Measurements from ENCODE around the gene PHLDB2. TPM values are rescaled to one million over a fixed set of nuclear protein-coding genes. Genes with fewer than 3 reads are reported as not detected.
A peak's percentile ranks its signal among the peaks of the same experiment; 100 is the strongest.

The PHLDB2 gene
- total and polyA plus RNA-seq, 2 of the 4 experiments (the other 2 are of a cell fraction) = 10.6 to 28.7 TPM

DNA sequence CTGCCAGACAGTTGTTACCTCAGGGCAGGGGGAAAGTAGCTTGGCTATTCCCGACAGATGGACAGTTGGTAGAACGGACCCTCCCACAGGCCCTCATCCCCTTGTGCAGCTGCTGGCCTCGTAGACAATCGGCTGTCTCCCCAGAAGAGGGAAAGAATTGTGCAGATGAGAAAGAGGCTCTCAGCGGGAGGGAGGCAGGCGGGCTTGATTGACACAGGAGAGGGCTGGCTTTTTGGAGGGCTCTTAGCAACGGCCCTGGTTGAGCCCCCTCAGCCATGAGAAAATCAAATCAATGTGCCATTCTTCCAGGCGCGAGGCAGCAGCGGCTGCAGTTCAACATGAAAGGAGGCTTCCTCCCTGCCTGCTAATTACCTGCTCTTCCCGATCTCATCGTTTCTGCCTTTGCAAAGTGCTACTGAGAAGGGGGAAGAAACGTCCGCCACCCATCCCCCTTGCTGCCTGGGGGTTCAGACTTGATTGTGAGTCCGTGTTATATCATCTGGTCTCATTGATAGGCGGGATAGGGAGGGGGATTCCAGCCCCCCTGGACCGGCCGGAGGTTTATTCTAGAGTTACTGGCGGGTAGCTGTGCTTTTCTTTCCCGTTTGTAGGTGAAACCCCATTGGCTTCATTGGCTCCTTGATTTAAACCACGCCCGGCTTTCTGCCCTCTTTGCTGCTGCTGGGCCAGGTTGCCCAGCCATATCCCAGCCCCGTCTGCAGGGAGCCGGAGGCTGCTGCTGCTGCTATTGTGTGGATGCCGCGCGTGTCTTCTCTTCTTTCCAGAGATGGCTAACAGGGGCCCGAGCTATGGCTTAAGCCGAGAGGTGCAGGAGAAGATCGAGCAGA is 139.8 kb downstream of the PHLDB2 start, which contains the start of gene TAGLN3:
TSS of gene TAGLN3 (plus strand) at position 287 of the 848 bp plus-strand sequence. CDS start at position 788, 501 bp downstream.
- Histone ChIP-seq H3K4me3 (ENCODE audit: insufficient read depth, low read depth, low read length) (peak within 1 kb of the TSS; percentile 32), H2BK20ac (ENCODE audit: low read depth, low read length) (no peak within 1 kb of the TSS), H4K91ac (ENCODE audit: insufficient read depth, low read depth, low read length) (0 out of 2 replicates have a peak within 1 kb of the TSS, but pooled peaks have one; percentile 13), H2AK9ac (replicated peaks; ENCODE audit: low read depth, low read length, poor library complexity) (peak within 1 kb of the TSS; percentile 87), H4K8ac (ENCODE audit: low read depth in 2 of 2, low read length in 2 of 2) (peak within 1 kb of the TSS in 1 of 2 experiments; percentile 58; a peak in 1 of 4 replicates), H4K5ac (ENCODE audit: low read depth, low read length) (no peak within 1 kb of the TSS), H4K20me1 (ENCODE audit: insufficient read depth, low read length) (no peaks in the 10 kb centered on the region), H3K18ac (ENCODE audit: low read depth, low read length) (no peak within 1 kb of the TSS), H3K4ac (ENCODE audit: low read depth, low read length) (no peak within 1 kb of the TSS), H3K4me1 (ENCODE audit: control insufficient read depth, insufficient read depth, low read length) (peaks cover 6% of the 10 kb centered on the region), H3K9ac (ENCODE audit: low read depth, low read length) (no peak within 1 kb of the TSS), H2AFZ (replicated peaks; ENCODE audit: low read length, poor library complexity) (peak within 1 kb of the TSS; percentile 93), H3K56ac (ENCODE audit: extremely low read depth, insufficient read depth, low read length) (no peak within 1 kb of the TSS), H2BK15ac (ENCODE audit: low read depth, low read length) (no peak within 1 kb of the TSS), H3K27ac (ENCODE audit: insufficient read depth, low read length) (no peak within 1 kb of the TSS), H3K36me3 (ENCODE audit: control insufficient read depth, insufficient read depth, low read length) (no peaks in the 10 kb centered on the region), H3K9me1 (ENCODE audit: insufficient read depth, low read length) (peaks cover 6% of the 10 kb centered on the region), H3K79me1 (ENCODE audit: low read depth in 1 of 2, low read length in 2 of 2) (no peaks in the 10 kb centered on the region), H3K14ac (replicated peaks; ENCODE audit: low read depth, low read length) (no peak within 1 kb of the TSS), H3K9me3 (ENCODE audit: control insufficient read depth, insufficient read depth, low read length) (no peaks in the 10 kb centered on the region), H3K23ac (ENCODE audit: low read depth, low read length) (peak within 1 kb of the TSS; percentile 31; the same call in 1 of the 2 replicates), H2BK5ac (ENCODE audit: low read depth, low read length, poor library complexity, severe bottlenecking) (no peak within 1 kb of the TSS), H2BK120ac (ENCODE audit: low read depth, low read length) (peak within 1 kb of the TSS; percentile 39; the same call in 1 of the 2 replicates), H2AK5ac (ENCODE audit: low read depth, low read length) (no peak within 1 kb of the TSS), H3K27me3 (ENCODE audit: control insufficient read depth, insufficient read depth, low read length) (no peaks in the 10 kb centered on the region; the same call in 1 of the 2 replicates), H3K4me2 (ENCODE audit: low read depth, low read length) (peak within 1 kb of the TSS; percentile 92)
- no peak for TF ChIP-seq CHD1 (IDR thresholded peaks at IDR 0.05; ENCODE audit: low read depth, low read length)
- TF ChIP-seq, protein P1, sequence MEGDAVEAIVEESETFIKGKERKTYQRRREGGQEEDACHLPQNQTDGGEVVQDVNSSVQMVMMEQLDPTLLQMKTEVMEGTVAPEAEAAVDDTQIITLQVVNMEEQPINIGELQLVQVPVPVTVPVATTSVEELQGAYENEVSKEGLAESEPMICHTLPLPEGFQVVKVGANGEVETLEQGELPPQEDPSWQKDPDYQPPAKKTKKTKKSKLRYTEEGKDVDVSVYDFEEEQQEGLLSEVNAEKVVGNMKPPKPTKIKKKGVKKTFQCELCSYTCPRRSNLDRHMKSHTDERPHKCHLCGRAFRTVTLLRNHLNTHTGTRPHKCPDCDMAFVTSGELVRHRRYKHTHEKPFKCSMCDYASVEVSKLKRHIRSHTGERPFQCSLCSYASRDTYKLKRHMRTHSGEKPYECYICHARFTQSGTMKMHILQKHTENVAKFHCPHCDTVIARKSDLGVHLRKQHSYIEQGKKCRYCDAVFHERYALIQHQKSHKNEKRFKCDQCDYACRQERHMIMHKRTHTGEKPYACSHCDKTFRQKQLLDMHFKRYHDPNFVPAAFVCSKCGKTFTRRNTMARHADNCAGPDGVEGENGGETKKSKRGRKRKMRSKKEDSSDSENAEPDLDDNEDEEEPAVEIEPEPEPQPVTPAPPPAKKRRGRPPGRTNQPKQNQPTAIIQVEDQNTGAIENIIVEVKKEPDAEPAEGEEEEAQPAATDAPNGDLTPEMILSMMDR (conservative IDR thresholded peaks at IDR 0.05; ENCODE audit: low read depth, low read length) = no peak
- no peak for TF ChIP-seq MXI1 (IDR thresholded peaks at IDR 0.05; ENCODE audit: borderline replicate concordance, low read depth, low read length)
- TF ChIP-seq MAFK (IDR thresholded peaks at IDR 0.05; ENCODE audit: low read depth, low read length) = no peak
- TF ChIP-seq, protein P2, sequence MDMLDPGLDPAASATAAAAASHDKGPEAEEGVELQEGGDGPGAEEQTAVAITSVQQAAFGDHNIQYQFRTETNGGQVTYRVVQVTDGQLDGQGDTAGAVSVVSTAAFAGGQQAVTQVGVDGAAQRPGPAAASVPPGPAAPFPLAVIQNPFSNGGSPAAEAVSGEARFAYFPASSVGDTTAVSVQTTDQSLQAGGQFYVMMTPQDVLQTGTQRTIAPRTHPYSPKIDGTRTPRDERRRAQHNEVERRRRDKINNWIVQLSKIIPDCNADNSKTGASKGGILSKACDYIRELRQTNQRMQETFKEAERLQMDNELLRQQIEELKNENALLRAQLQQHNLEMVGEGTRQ (IDR thresholded peaks at IDR 0.05; ENCODE audit: low read depth, low read length) = no peak
- TF ChIP-seq, protein P3, sequence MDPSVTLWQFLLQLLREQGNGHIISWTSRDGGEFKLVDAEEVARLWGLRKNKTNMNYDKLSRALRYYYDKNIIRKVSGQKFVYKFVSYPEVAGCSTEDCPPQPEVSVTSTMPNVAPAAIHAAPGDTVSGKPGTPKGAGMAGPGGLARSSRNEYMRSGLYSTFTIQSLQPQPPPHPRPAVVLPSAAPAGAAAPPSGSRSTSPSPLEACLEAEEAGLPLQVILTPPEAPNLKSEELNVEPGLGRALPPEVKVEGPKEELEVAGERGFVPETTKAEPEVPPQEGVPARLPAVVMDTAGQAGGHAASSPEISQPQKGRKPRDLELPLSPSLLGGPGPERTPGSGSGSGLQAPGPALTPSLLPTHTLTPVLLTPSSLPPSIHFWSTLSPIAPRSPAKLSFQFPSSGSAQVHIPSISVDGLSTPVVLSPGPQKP (IDR thresholded peaks at IDR 0.05; ENCODE audit: borderline replicate concordance, low read depth, low read length) = no peak
- no peak for TF ChIP-seq BHLHE40 (IDR thresholded peaks at IDR 0.05; ENCODE audit: low read depth, low read length)
- no peak for TF ChIP-seq RAD21 (IDR thresholded peaks at IDR 0.05; ENCODE audit: low read length)
- TF ChIP-seq CEBPB (IDR thresholded peaks at IDR 0.05; ENCODE audit: low read depth, low read length) = no peak
- TF ChIP-seq FOS (IDR thresholded peaks at IDR 0.05; ENCODE audit: low read depth, low read length) = no peak
- CTCF ChIA-PET = interaction anchor here (1.2 to 1.3 kb wide), 3 partner anchors 9 to 15 kb away, joined by 4 to 6 read pairs (median 6); no protein-coding TSS in a partner anchor
- POLR2A ChIA-PET (ENCODE audit: unreplicated experiment) = no interaction called here
- whole genome bisulfite sequencing, 2 experiments (ENCODE audit: extremely low coverage in 2 of 2, insufficient read length in 1 of 2) = 24% methylated on average over 8 of the region's 30 CpGs; no CpG with 5 or more reads in 1 of the 2 experiments
- intact Hi-C loops (cut with micrococcal nuclease) = no loop called here
- no TSS peak for BruUV-seq (replicated peaks)
- ATAC-seq (ENCODE audit: low read depth) = peak; percentile 68
- in situ Hi-C loops (cut with MboI; ENCODE audit: low sequenced_read_pairs) = no loop called here
- no peak for DNase-seq
- dilution Hi-C loops (cut with HindIII; ENCODE audit: low sequenced_read_pairs, unreplicated experiment) = no loop called here

Data from IMR-90 (cell line).